Transverse colon (tissue), 4 donors: ENCODE results near the gene ADGRG3. TPM values are rescaled to one million over a fixed set of nuclear protein-coding genes. Genes with fewer than 3 reads are reported as not detected.

Experiments
- DNase-seq: peaks from one replicate; pipeline ENCODE4 v3.0.0-alpha.2; 2019
- H3K27ac ChIP-seq, 4 donors: fragments of 200-600 bp; sonication (generic); 2 replicates each; pipeline ENCODE4 v1.5.1; 2016 to 2018; ENCODE audit warnings: inconsistent platforms in 4 of 4
- H3K27me3 ChIP-seq: fragments of 200-600 bp; sonication (generic); 2 replicates; pipeline ENCODE4 v1.5.1; 2017; ENCODE audit warnings: inconsistent platforms
- H3K36me3 ChIP-seq, 4 donors: fragments of 200-600 bp; sonication (generic); 2 replicates each; pipeline ENCODE4 v1.5.1; 2017 to 2019; ENCODE audit warnings: inconsistent platforms in 4 of 4
- H3K4me1 ChIP-seq, 4 donors: fragments of 200-600 bp; sonication (generic); 2 replicates each; pipeline ENCODE4 v1.5.1; 2017 to 2020; ENCODE audit warnings: inconsistent platforms in 4 of 4
- H3K4me3 ChIP-seq, 4 donors: fragments of 200-600 bp; sonication (generic); 1 replicate in 1 of 4; 2 replicates in 3 of 4; pipeline versions ENCODE4 v1.5.1 to v1.6.1; 2017 to 2019; ENCODE audit warnings: inconsistent platforms in 4 of 4
- H3K9me3 ChIP-seq, 2 donors: fragments of 200-600 bp; sonication (generic); 2 replicates each; pipeline ENCODE4 v1.5.1; 2017 to 2019; ENCODE audit warnings: inconsistent platforms in 2 of 2
- EP300 ChIP-seq: sonication (generic); formaldehyde crosslinking; IDR thresholded peaks from one replicate; pipeline ENCODE4 v1.6.1; 2017; ENCODE audit warnings: antibody characterized with exemption, low read depth
- POLR2A ChIP-seq: fragments of 450-650 bp; IDR thresholded peaks from one replicate; pipeline ENCODE4 v1.6.1; 2016; ENCODE audit warnings: antibody characterized with exemption, mild to moderate bottlenecking, moderate library complexity
- POLR2AphosphoS5 ChIP-seq, 3 donors: sonication (generic); formaldehyde crosslinking; IDR thresholded peaks; one replicate each; pipeline ENCODE4 v1.6.1; 2016; ENCODE audit warnings: antibody characterized with exemption in 3 of 3
- WGBS, 2 donors: methylation state at CpG; one replicate each; pipeline ENCODE4 v1.1.5; 2018; ENCODE audit warnings: low coverage in 1 of 2; 5-methylcytosine and 5-hydroxymethylcytosine counted together
- in situ Hi-C, 4 donors: fragments of 200-750 bp; cut with MboI; loops; one replicate each; pipeline versions ENCODE4 v1.15.0 to v1.15.1; 2017; ENCODE audit warnings: low sequenced_read_pairs in 3 of 4, low pct_ligation_motif_present in 1 of 4, low pct_unique_long_range_greater_than_20kb in 1 of 4
- intact Hi-C: fragments of 100-400 bp; cut with DNase I; formaldehyde crosslinking; loops from one replicate; pipeline ENCODE4 v1.15.1; 2023; ENCODE audit warnings: low total_unique reads
- total RNA-seq, 4 donors: library from RNA; depleted of rRNA; stranded (reverse); fragments of >200 nt; gene quantifications; one replicate each; pipeline ENCODE4 v1.1.0, GENCODE V29; 2016
- TF ChIP-seq, protein P1 (sequence below), 5 experiments: fragments of 200-600 bp in 3 of 5; fragments of 450-650 bp in 2 of 5; sonication (generic) in 3 of 5; IDR thresholded peaks; 1 replicate in 2 of 5; 2 replicates in 3 of 5; pipeline ENCODE4 v1.5.1; 2016 to 2017; ENCODE audit warnings: antibody characterized with exemption in 5 of 5, inconsistent platforms in 3 of 5, mild to moderate bottlenecking in 2 of 5, moderate library complexity in 1 of 5

The ADGRG3 gene
- total RNA-seq, 4 donors from 2014 or later: 1.5 to 2.7 (median 2.2) TPM; not detected in 1

DNA sequence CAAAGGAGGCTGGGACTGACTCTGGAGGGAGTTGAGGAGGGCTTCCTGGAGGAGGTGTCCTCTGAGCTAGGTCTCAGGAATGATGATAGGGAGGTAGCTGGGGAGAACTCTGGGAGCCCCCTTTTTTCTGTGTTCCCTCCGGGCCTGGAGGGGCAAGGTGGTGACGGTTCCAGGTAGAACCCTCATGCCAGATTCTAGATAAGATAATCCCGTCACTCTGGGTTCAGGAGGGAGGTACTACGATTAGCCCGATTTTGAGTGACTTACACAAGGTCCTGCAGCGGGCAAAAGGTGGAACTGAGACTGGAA, 18.7 kb upstream of the ADGRG3 start:
- in situ Hi-C loops: loop anchor here in 1 of 4 donors (10.0 kb wide), 1 partner anchor 55 kb away; no protein-coding TSS in a partner anchor
- H3K36me3 ChIP-seq: no peaks in the 10 kb centered on the region

GRCh38 chr16:57649846-57650245, 18.3 kb upstream of the ADGRG3 start:
- no peaks in the 10 kb centered on the region for H3K36me3 ChIP-seq
- 91% methylated on average over 7 of the region's 7 CpGs; no CpG with 5 or more reads in 1 of the 2 donors for WGBS, 2 donors
- no peak for TF ChIP-seq EP300
- TF ChIP-seq, protein P1, sequence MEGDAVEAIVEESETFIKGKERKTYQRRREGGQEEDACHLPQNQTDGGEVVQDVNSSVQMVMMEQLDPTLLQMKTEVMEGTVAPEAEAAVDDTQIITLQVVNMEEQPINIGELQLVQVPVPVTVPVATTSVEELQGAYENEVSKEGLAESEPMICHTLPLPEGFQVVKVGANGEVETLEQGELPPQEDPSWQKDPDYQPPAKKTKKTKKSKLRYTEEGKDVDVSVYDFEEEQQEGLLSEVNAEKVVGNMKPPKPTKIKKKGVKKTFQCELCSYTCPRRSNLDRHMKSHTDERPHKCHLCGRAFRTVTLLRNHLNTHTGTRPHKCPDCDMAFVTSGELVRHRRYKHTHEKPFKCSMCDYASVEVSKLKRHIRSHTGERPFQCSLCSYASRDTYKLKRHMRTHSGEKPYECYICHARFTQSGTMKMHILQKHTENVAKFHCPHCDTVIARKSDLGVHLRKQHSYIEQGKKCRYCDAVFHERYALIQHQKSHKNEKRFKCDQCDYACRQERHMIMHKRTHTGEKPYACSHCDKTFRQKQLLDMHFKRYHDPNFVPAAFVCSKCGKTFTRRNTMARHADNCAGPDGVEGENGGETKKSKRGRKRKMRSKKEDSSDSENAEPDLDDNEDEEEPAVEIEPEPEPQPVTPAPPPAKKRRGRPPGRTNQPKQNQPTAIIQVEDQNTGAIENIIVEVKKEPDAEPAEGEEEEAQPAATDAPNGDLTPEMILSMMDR (IDR thresholded peaks at IDR 0.05): no peak
- no peaks in the 10 kb centered on the region for H3K4me1 ChIP-seq
- no peak overlapping the region for H3K4me3 ChIP-seq
- intact Hi-C loops (loop anchor here (5.0 kb wide), 1 partner anchor 58 kb away; no protein-coding TSS in a partner anchor), in situ Hi-C loops (loop anchor here in 2 of 4 donors (10.0 kb wide), 1 partner anchor 55 kb away; no protein-coding TSS in a partner anchor)
- no peaks in the 10 kb centered on the region for H3K9me3 ChIP-seq
- no peak for DNase-seq
- H3K27ac ChIP-seq: no peak overlapping the region
- H3K27me3 ChIP-seq: no peaks in the 10 kb centered on the region

More for the DNA sequence above, 18.7 kb upstream of the ADGRG3 start:
- WGBS, 2 donors: 86 to 88% methylated on average over 5 to 6 of the region's 6 CpGs
- H3K27me3 ChIP-seq: no peaks in the 10 kb centered on the region
- TF ChIP-seq, protein P1 (IDR thresholded peaks at IDR 0.05): no peak
- no peak for TF ChIP-seq POLR2A
- no peak for TF ChIP-seq POLR2AphosphoS5 (IDR thresholded peaks at IDR 0.05)
- no peak for TF ChIP-seq EP300
- intact Hi-C loops: loop anchor here (5.0 kb wide), 1 partner anchor 57 kb away; no protein-coding TSS in a partner anchor
- H3K27ac ChIP-seq: no peak overlapping the region
- no peaks in the 10 kb centered on the region for H3K4me1 ChIP-seq
- no peak overlapping the region for H3K4me3 ChIP-seq
- DNase-seq: no peak
- H3K9me3 ChIP-seq: no peaks in the 10 kb centered on the region

- in situ Hi-C loops: loop anchor here in 1 of 4 donors (10.0 kb wide), 1 partner anchor 57 kb away; no protein-coding TSS in a partner anchor
- no peak for TF ChIP-seq EP300
- TF ChIP-seq POLR2A: no peak
- TF ChIP-seq, protein P1 (IDR thresholded peaks at IDR 0.05): no peak
- no peak for TF ChIP-seq POLR2AphosphoS5 (IDR thresholded peaks at IDR 0.05)
- H3K9me3 ChIP-seq: no peaks in the 10 kb centered on the region
- no peak overlapping the region for H3K4me3 ChIP-seq
- H3K4me1 ChIP-seq: no peaks in the 10 kb centered on the region
- H3K27ac ChIP-seq: no peak overlapping the region
- no peaks in the 10 kb centered on the region for H3K36me3 ChIP-seq
- no peak for DNase-seq
- 87 to 100% methylated on average over 1 to 10 of the region's 10 CpGs for WGBS, 2 donors
- H3K27me3 ChIP-seq: no peaks in the 10 kb centered on the region
- intact Hi-C loops: no loop called here
Measured at GRCh38 chr16:57651344-57652333, 16.5 kb upstream of the ADGRG3 start.

GRCh38 chr16:57652695-57653471, 15.2 kb upstream of the ADGRG3 start:
- TF ChIP-seq POLR2A: no peak
- no peak for TF ChIP-seq EP300
- no peak for TF ChIP-seq POLR2AphosphoS5 (IDR thresholded peaks at IDR 0.05)
- TF ChIP-seq, protein P1 (IDR thresholded peaks at IDR 0.05): no peak
- intact Hi-C loops: no loop called here
- no peaks in the 10 kb centered on the region for H3K27me3 ChIP-seq
- H3K27ac ChIP-seq: no peak overlapping the region
- H3K36me3 ChIP-seq: no peaks in the 10 kb centered on the region
- no peaks in the 10 kb centered on the region for H3K4me1 ChIP-seq
- DNase-seq: no peak
- no peak overlapping the region for H3K4me3 ChIP-seq
- no peaks in the 10 kb centered on the region for H3K9me3 ChIP-seq
- 90% methylated on average over 22 of the region's 23 CpGs; no CpG with 5 or more reads in 1 of the 2 donors for WGBS, 2 donors
- in situ Hi-C loops: loop anchor here in 1 of 4 donors (10.0 kb wide), 1 partner anchor 58 kb away; no protein-coding TSS in a partner anchor
